Adrenal gland (tissue), 5 donors: Measurements from ENCODE around the gene OR8A1.

Experiments
- CTCF ChIP-seq, 6 experiments: fragments of 450-650 bp in 4 of 6; fragments of 200-600 bp in 2 of 6; sonication (generic) in 1 of 6; IDR thresholded peaks; 1 replicate in 5 of 6; 2 replicates in 1 of 6; pipeline versions ENCODE4 v1.5.1 to v1.8.0; 2016 to 2021; ENCODE audit warnings: antibody characterized with exemption in 6 of 6, mild to moderate bottlenecking in 2 of 6, moderate library complexity in 1 of 6
- POLR2A ChIP-seq, 2 donors: fragments of 450-650 bp; IDR thresholded peaks; one replicate each; pipeline ENCODE4 v1.6.1; 2017; ENCODE audit warnings: antibody characterized with exemption in 2 of 2, mild to moderate bottlenecking in 2 of 2, moderate library complexity in 1 of 2
- donor health status: DM: no; HTN: no; CAD: no.

GRCh38 chr11:124570160-124570559 lies 363 bp downstream of the OR8A1 start:
- no peak for TF ChIP-seq CTCF (IDR thresholded peaks at IDR 0.05)
- no peak for TF ChIP-seq POLR2A (IDR thresholded peaks at IDR 0.05)
